ENCODE data around the gene EPHB6.

EPHB6 gene

GRCh38 chr7:142856565-142857245, 1.8 kb downstream of the EPHB6 start:
- no peak for TF ChIP-seq CTCF (IDR thresholded peaks at IDR 0.05; ENCODE audit: borderline replicate concordance, control extremely low read depth, extremely low read depth, insufficient read depth, missing control alignments)
- in situ Hi-C loops (cut with MboI; ENCODE audit: low sequenced_read_pairs, unreplicated experiment) = loop anchor here (10.0 kb wide), 1 partner anchor 338 kb away; no protein-coding TSS in a partner anchor
- no peak for DNase-seq (ENCODE audit: low spot score)

- no peak for DNase-seq (ENCODE audit: low spot score)
- TF ChIP-seq CTCF (IDR thresholded peaks at IDR 0.05; ENCODE audit: borderline replicate concordance, control extremely low read depth, extremely low read depth, insufficient read depth, missing control alignments) = no peak
- in situ Hi-C loops (cut with MboI; ENCODE audit: low sequenced_read_pairs, unreplicated experiment) = loop anchor here (10.0 kb wide), 1 partner anchor 337 kb away; no protein-coding TSS in a partner anchor
These were observed 2.7 kb downstream of the EPHB6 start for GRCh38 chr7:142857625-142858024.

- in situ Hi-C loops (cut with MboI; ENCODE audit: low sequenced_read_pairs, unreplicated experiment) = loop anchor here (10.0 kb wide), 1 partner anchor 335 kb away; no protein-coding TSS in a partner anchor
- DNase-seq (ENCODE audit: low spot score) = no peak
- no peak for TF ChIP-seq CTCF (IDR thresholded peaks at IDR 0.05; ENCODE audit: borderline replicate concordance, control extremely low read depth, extremely low read depth, insufficient read depth, missing control alignments)
These were observed 4.5 kb downstream of the EPHB6 start for GRCh38 chr7:142859411-142859810.

GRCh38 chr7:142859829-142860228, 5.0 kb downstream of the EPHB6 start:
- TF ChIP-seq CTCF (IDR thresholded peaks at IDR 0.05; ENCODE audit: borderline replicate concordance, control extremely low read depth, extremely low read depth, insufficient read depth, missing control alignments) = no peak
- no peak for DNase-seq (ENCODE audit: low spot score)
- in situ Hi-C loops (cut with MboI; ENCODE audit: low sequenced_read_pairs, unreplicated experiment) = loop anchor here (10.0 kb wide), 1 partner anchor 335 kb away; no protein-coding TSS in a partner anchor

- in situ Hi-C loops (cut with MboI; ENCODE audit: low sequenced_read_pairs, unreplicated experiment) = no loop called here
- no peak for DNase-seq (ENCODE audit: low spot score)
- no peak for TF ChIP-seq CTCF (IDR thresholded peaks at IDR 0.05; ENCODE audit: borderline replicate concordance, control extremely low read depth, extremely low read depth, insufficient read depth, missing control alignments)
These were observed 6.1 kb downstream of the EPHB6 start for GRCh38 chr7:142860968-142861367.

- in situ Hi-C loops (cut with MboI; ENCODE audit: low sequenced_read_pairs, unreplicated experiment) = no loop called here
- no peak for DNase-seq (ENCODE audit: low spot score)
- no peak for TF ChIP-seq CTCF (IDR thresholded peaks at IDR 0.05; ENCODE audit: borderline replicate concordance, control extremely low read depth, extremely low read depth, insufficient read depth, missing control alignments)
These were observed 7.5 kb downstream of the EPHB6 start for GRCh38 chr7:142862351-142862750.
